GM12878 (cell line): ENCODE data around the gene TXNDC9. TPM values are rescaled to one million over a fixed set of nuclear protein-coding genes. Genes with fewer than 3 reads are reported as not detected.

Experiments
- ATF7 ChIP-seq: fragments of 450-650 bp; IDR thresholded peaks from 2 replicates; pipeline ENCODE4 v1.6.1; 2016; ENCODE audit warnings: low read depth, mild to moderate bottlenecking
- BMI1 ChIP-seq: fragments of 450-650 bp; IDR thresholded peaks from 2 replicates; pipeline ENCODE4 v1.6.1; 2016; ENCODE audit warnings: mild to moderate bottlenecking, moderate library complexity, borderline replicate concordance
- BRCA1 ChIP-seq: IDR thresholded peaks from 2 replicates; pipeline ENCODE4 v1.6.1; 2011; ENCODE audit warnings: low read depth, low read length, improper control_type of control experiment
- CHD2 ChIP-seq: IDR thresholded peaks from 2 replicates; pipeline ENCODE4 v1.6.1; 2011; ENCODE audit warnings: low read depth, low read length, improper control_type of control experiment, borderline replicate concordance
- CREM ChIP-seq: IDR thresholded peaks from 2 replicates; pipeline ENCODE4 v1.6.1; 2014; ENCODE audit warnings: antibody characterized with exemption, low read depth
- FOXK2 ChIP-seq: fragments of 450-650 bp; IDR thresholded peaks from 2 replicates; pipeline ENCODE4 v1.6.1; 2017; ENCODE audit warnings: mild to moderate bottlenecking, moderate library complexity
- GABPA ChIP-seq: IDR thresholded peaks from 2 replicates; pipeline ENCODE4 v1.6.1; 2014; ENCODE audit warnings: antibody characterized with exemption, low read depth, mild to moderate bottlenecking, inconsistent platforms
- IRF4 ChIP-seq: IDR thresholded peaks from 2 replicates; pipeline ENCODE4 v1.6.1; 2011; ENCODE audit warnings: low read depth, low read length
- JUND ChIP-seq: IDR thresholded peaks from 2 replicates; pipeline ENCODE4 v1.6.1; 2012; ENCODE audit warnings: low read depth, mild to moderate bottlenecking, low read length, improper control_type of control experiment, moderate library complexity
- LARP7 ChIP-seq: fragments of 450-650 bp; IDR thresholded peaks from 2 replicates; pipeline ENCODE4 v1.6.1; 2017; ENCODE audit warnings: mild to moderate bottlenecking
- MXI1 ChIP-seq: fragments of 150-350 bp; IDR thresholded peaks from 2 replicates; pipeline ENCODE4 v1.6.1; 2011; ENCODE audit warnings: low read depth, mild to moderate bottlenecking, inconsistent platforms, low read length, improper control_type of control experiment
- PAX5 ChIP-seq: IDR thresholded peaks from 2 replicates; pipeline ENCODE4 v1.6.1; 2011; ENCODE audit warnings: low read depth, low read length, borderline replicate concordance
- PBX3 ChIP-seq: IDR thresholded peaks from 2 replicates; pipeline ENCODE4 v1.6.1; 2011; ENCODE audit warnings: mild to moderate bottlenecking, low read depth, low read length, moderate library complexity; ENCODE audit not compliant: insufficient replicate concordance
- SIN3A ChIP-seq: IDR thresholded peaks from 2 replicates; pipeline ENCODE4 v1.6.1; 2012; ENCODE audit warnings: low read depth, low read length, improper control_type of control experiment
- SMAD1 ChIP-seq: fragments of 450-650 bp; IDR thresholded peaks from 2 replicates; pipeline ENCODE4 v1.6.1; 2018; ENCODE audit warnings: mild to moderate bottlenecking, low read depth; ENCODE audit not compliant: partially characterized antibody
- SP1 ChIP-seq: IDR thresholded peaks from one replicate; pipeline ENCODE4 v1.6.1; 2011; ENCODE audit warnings: low read depth, low read length
- STAT3 ChIP-seq: IDR thresholded peaks from 2 replicates; pipeline ENCODE4 v1.6.1; 2011; ENCODE audit warnings: low read depth, low read length, improper control_type of control experiment
- TCF7 ChIP-seq: IDR thresholded peaks from 2 replicates; pipeline ENCODE4 v1.6.1; 2014; ENCODE audit warnings: antibody characterized with exemption, borderline replicate concordance
- USF1 ChIP-seq: IDR thresholded peaks from 2 replicates; pipeline ENCODE4 v1.6.1; 2011; ENCODE audit warnings: borderline replicate concordance, low read depth, mild to moderate bottlenecking, moderate library complexity, mixed read lengths, low read length; ENCODE audit not compliant: insufficient read depth; ENCODE audit errors: extremely low read length
- ZNF384 ChIP-seq: IDR thresholded peaks from 2 replicates; pipeline ENCODE4 v1.6.1; 2012; ENCODE audit warnings: low read depth, mild to moderate bottlenecking, low read length, improper control_type of control experiment, borderline replicate concordance
- polyA plus RNA-seq, 11 experiments: library from polyadenylated mRNA; depleted of rRNA in 4 of 11; unstranded in 6 of 11; stranded (reverse) in 5 of 11; fragments of >200 nt; fragmentation: Nextera tagmentation in 4 of 11; fragmentation: Illumina TruSeq in 1 of 11; extraction: Ambion mirVana in 4 of 11; extraction: Trizol in 1 of 11; gene quantifications; 1 replicate in 1 of 11; 2 replicates in 10 of 11; pipeline versions ENCODE4 v1.2.1 to v1.2.3, GENCODE V29; 2011 to 2016; ENCODE audit warnings: inconsistent platforms in 2 of 11, missing spikeins in 2 of 11, low read depth in 1 of 11
- total RNA-seq, 4 experiments: library from RNA; depleted of rRNA in 3 of 4; stranded (reverse); fragments of >200 nt in 3 of 4; fragmentation: Illumina TruSeq in 1 of 4; extraction: Trizol in 1 of 4; gene quantifications; 2 replicates each; pipeline versions ENCODE4 v1.2.1 to v1.2.3, GENCODE V29; 2013 to 2021
- TF ChIP-seq, protein P1 (sequence below): fragments of 450-650 bp; IDR thresholded peaks from 2 replicates; pipeline ENCODE4 v1.6.1; 2016; ENCODE audit warnings: mild to moderate bottlenecking, moderate library complexity, borderline replicate concordance

The TXNDC9 gene
- total and polyA plus RNA-seq, 10 of the 15 experiments (the other 5 are each of a cell fraction or from before 2014, with no cell fraction given), result 27.0 to 170 (median 50.9) TPM

DNA sequence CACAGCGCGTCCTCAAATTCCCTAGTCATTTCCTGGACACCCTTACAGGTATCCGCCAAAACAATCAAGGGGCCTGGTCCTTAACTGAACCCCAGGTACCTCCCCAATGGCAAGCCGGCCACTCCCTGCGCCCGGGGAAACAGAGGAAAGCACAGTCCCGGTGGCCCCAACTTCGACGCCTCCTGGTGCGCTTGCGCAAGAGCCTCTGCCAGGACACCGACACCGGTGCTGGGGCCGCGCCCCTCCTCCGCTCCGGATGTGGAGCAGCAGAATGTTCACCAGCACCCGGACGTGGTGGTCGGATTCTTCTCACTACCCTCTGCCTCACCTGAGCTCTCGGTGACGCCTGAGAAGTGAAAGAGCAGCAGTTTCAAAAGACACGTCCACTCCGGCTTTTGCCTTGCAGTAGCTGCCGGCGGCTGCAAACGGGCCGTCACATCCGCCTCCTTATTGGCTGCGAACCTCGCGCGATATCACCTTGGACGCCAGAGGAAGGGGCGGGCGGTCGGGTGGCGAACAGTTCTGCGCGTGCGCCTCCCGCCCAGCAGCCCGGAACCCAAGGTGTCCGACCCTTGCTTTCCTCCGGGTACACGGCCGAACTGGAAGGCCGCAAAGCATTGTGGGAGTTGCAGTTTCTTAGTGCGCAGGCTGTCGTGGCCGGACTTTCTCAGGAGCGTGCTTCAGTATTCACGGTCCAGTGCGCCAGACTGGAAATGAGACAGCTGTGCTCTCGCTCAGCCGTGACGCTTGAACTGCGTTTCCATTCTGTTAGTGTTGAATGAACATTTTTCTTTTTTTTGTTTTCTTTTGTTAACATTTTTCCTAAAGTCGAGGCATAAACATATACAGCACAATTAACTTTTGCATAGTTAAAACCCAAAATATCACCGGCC is at the start of gene TXNDC9 (continued):
- peak; percentile 60 for TF ChIP-seq BRCA1
- TF ChIP-seq PAX5, result peak; percentile 100
- TF ChIP-seq SIN3A, result peak; percentile 90
- no peak for TF ChIP-seq BMI1
- TF ChIP-seq ATF7, result peak; percentile 50; the same call in 1 of the 2 replicates
- peak; percentile 87 for TF ChIP-seq MXI1
- TF ChIP-seq, protein P1, sequence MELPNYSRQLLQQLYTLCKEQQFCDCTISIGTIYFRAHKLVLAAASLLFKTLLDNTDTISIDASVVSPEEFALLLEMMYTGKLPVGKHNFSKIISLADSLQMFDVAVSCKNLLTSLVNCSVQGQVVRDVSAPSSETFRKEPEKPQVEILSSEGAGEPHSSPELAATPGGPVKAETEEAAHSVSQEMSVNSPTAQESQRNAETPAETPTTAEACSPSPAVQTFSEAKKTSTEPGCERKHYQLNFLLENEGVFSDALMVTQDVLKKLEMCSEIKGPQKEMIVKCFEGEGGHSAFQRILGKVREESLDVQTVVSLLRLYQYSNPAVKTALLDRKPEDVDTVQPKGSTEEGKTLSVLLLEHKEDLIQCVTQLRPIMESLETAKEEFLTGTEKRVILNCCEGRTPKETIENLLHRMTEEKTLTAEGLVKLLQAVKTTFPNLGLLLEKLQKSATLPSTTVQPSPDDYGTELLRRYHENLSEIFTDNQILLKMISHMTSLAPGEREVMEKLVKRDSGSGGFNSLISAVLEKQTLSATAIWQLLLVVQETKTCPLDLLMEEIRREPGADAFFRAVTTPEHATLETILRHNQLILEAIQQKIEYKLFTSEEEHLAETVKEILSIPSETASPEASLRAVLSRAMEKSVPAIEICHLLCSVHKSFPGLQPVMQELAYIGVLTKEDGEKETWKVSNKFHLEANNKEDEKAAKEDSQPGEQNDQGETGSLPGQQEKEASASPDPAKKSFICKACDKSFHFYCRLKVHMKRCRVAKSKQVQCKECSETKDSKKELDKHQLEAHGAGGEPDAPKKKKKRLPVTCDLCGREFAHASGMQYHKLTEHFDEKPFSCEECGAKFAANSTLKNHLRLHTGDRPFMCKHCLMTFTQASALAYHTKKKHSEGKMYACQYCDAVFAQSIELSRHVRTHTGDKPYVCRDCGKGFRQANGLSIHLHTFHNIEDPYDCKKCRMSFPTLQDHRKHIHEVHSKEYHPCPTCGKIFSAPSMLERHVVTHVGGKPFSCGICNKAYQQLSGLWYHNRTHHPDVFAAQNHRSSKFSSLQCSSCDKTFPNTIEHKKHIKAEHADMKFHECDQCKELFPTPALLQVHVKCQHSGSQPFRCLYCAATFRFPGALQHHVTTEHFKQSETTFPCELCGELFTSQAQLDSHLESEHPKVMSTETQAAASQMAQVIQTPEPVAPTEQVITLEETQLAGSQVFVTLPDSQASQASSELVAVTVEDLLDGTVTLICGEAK, result peak; percentile 97
- peak; percentile 65 for TF ChIP-seq PBX3
- TF ChIP-seq JUND, result no peak
- no peak for TF ChIP-seq ZNF384
- no peak for TF ChIP-seq USF1
- TF ChIP-seq FOXK2, result peak; percentile 51
- no peak for TF ChIP-seq SMAD1
- no peak for TF ChIP-seq TCF7
- TF ChIP-seq STAT3, result no peak
- TF ChIP-seq LARP7, result peak; percentile 70; the same call in 1 of the 2 replicates
- TF ChIP-seq SP1, result peak; percentile 85
- peak; percentile 94 for TF ChIP-seq CREM
- TF ChIP-seq CHD2, result peak; percentile 98
- TF ChIP-seq IRF4, result peak; percentile 53; the same call in 1 of the 2 replicates
- peak; percentile 95 for TF ChIP-seq GABPA
